CD4-positive, alpha-beta memory T cell (primary cell): ENCODE data around the gene CACNA2D2. TPM values are rescaled to one million over a fixed set of nuclear protein-coding genes. Genes with fewer than 3 reads are reported as not detected.
A peak's percentile ranks its signal among the peaks of the same experiment; 100 is the strongest.

ENCODE experiments used
- CTCF ChIA-PET: fragments of 350-600 bp; sonication (Branson Sonifier 250); formaldehyde crosslinking; loops from one replicate; lab custom pipeline; 2021; ENCODE audit warnings: inconsistent platforms; ENCODE audit not compliant: partially characterized antibody; lab: Charles Lee
- POLR2A ChIA-PET: fragments of 350-600 bp; sonication (Branson Sonifier 250); formaldehyde crosslinking; loops from one replicate; lab custom pipeline; 2021; ENCODE audit not compliant: partially characterized antibody; lab: Charles Lee
- DNase-seq, 5 donors: peaks; one replicate each; pipeline versions ENCODE4 v3.0.0 to v3.0.0-alpha.2; 2020 to 2022; ENCODE audit warnings: mixed read lengths in 1 of 5
- H3K27ac ChIP-seq: one replicate; pipeline ENCODE4 v1.7.0; 2013; ENCODE audit warnings: low read depth, low read length
- H3K27me3 ChIP-seq: 2 replicates; pipeline ENCODE4 v1.7.0; 2013; ENCODE audit warnings: mild to moderate bottlenecking, low read length, moderate library complexity; ENCODE audit not compliant: insufficient read depth
- H3K36me3 ChIP-seq: 2 replicates; pipeline ENCODE4 v1.7.0; 2013; ENCODE audit warnings: mild to moderate bottlenecking, low read length, moderate library complexity; ENCODE audit not compliant: insufficient read depth
- H3K4me1 ChIP-seq: 2 replicates; pipeline ENCODE4 v1.7.0; 2013; ENCODE audit warnings: mild to moderate bottlenecking, low read length, moderate library complexity; ENCODE audit not compliant: insufficient read depth
- H3K4me3 ChIP-seq, 2 donors: one replicate each; pipeline ENCODE4 v1.7.0; 2013; ENCODE audit warnings: low read length in 2 of 2, mild to moderate bottlenecking in 1 of 2
- H3K9me3 ChIP-seq, 2 donors: one replicate each; pipeline ENCODE4 v1.7.0; 2013; ENCODE audit warnings: low read length in 2 of 2, control low read depth in 1 of 2; ENCODE audit not compliant: control insufficient read depth in 1 of 2
- H3K27ac Mint-ChIP-seq, 7 donors: one replicate each; pipeline ENCODE4 v1.8.0; 2020 to 2021; ENCODE audit warnings: mixed read lengths in 7 of 7, mild to moderate bottlenecking in 6 of 7, inconsistent platforms in 3 of 7, moderate library complexity in 3 of 7
- H3K27me3 Mint-ChIP-seq, 2 donors: one replicate each; pipeline ENCODE4 v1.8.0; 2020 to 2021; ENCODE audit warnings: mixed read lengths in 2 of 2
- H3K36me3 Mint-ChIP-seq, 2 donors: one replicate each; pipeline ENCODE4 v1.8.0; 2020 to 2021; ENCODE audit warnings: mixed read lengths in 2 of 2, inconsistent platforms in 1 of 2, mild to moderate bottlenecking in 1 of 2
- H3K4me1 Mint-ChIP-seq, 4 donors: one replicate each; pipeline ENCODE4 v1.8.0; 2020 to 2021; ENCODE audit warnings: mixed read lengths in 4 of 4, mild to moderate bottlenecking in 1 of 4
- H3K4me3 Mint-ChIP-seq, 8 donors: one replicate each; pipeline ENCODE4 v1.8.0; 2020 to 2021; ENCODE audit warnings: mixed read lengths in 8 of 8, mild to moderate bottlenecking in 7 of 8, moderate library complexity in 6 of 8, inconsistent platforms in 3 of 8
- H3K9me3 Mint-ChIP-seq, 8 donors: one replicate each; pipeline ENCODE4 v1.8.0; 2020 to 2021; ENCODE audit warnings: mixed read lengths in 8 of 8, mild to moderate bottlenecking in 5 of 8, inconsistent platforms in 3 of 8, moderate library complexity in 1 of 8
- intact Hi-C: fragments of 100-400 bp; cut with micrococcal nuclease; formaldehyde crosslinking; loops from one replicate; pipeline ENCODE4 v1.15.1; 2023
- polyA plus RNA-seq, 2 donors: library from polyadenylated mRNA; unstranded; fragments of 300-500 nt; fragmentation: Illumina TruSeq; gene quantifications; one replicate each; pipeline ENCODE4 v1.2.3, GENCODE V29; 2021
- total RNA-seq, 2 experiments: library from RNA; stranded (reverse); gene quantifications; one replicate each; pipeline ENCODE4 v1.2.3, GENCODE V29; 2021

The CACNA2D2 gene
- total and polyA plus RNA-seq, 4 experiments from 2014 or later: 0.24 to 1.9 (median 1.7) TPM; not detected in 1

DNA sequence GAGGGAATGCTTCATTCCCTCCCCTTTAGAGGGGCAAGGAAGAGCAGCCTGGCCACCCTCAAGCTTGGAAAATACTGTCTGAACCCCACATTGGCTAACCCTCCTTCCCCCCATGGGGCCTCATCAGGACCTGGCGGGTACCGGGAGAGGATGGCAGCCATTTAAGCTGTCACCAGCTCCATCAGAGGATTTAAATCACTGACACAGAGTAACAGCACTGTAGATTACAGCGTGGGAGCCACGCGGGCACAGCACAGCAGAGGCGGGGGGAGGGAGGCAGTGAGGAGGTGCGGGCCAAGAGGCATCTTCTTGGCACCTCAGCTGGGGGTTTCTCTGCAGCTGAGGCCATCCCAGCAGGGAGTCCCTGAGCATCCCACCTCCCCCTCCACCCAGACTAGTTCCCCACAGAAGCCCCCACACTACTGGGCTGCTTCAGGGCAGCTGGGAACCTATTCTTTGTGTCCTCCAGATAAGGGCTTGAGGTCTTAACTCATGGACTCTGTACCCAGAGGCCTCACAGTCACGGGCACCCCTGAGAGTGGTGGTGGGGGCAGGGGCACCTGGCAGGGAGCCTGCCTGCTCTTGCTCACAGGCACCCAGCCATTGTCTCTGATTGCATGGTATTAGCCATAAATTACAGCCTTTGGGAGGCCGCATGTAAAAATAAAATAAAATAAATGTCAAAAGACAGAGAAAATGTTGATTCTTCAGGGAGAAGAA lies 21.9 kb upstream of the CACNA2D2 start:
- Mint-ChIP-seq H3K36me3 (no peaks in the 10 kb centered on the region), H3K27ac (no peak overlapping the region), H3K4me3 (no peak overlapping the region), H3K4me1 (no peaks in the 10 kb centered on the region), H3K9me3 (no peaks in the 10 kb centered on the region), H3K27me3 (peaks cover 5 to 15% of the 10 kb centered on the region in 2 donors)
- POLR2A ChIA-PET: no interaction called here
- Histone ChIP-seq H3K9me3 (no peaks in the 10 kb centered on the region), H3K36me3 (no peaks in the 10 kb centered on the region), H3K4me3 (no peak overlapping the region), H3K27ac (no peak overlapping the region), H3K27me3 (no peaks in the 10 kb centered on the region), H3K4me1 (no peaks in the 10 kb centered on the region)
- CTCF ChIA-PET: interaction anchor here (2.2 kb wide), 1 partner anchor 17 kb away, joined by 12 read pairs; no protein-coding TSS in a partner anchor
- peak in 1 of 5 donors; percentile 13 for DNase-seq
- intact Hi-C loops: no loop called here

DNA sequence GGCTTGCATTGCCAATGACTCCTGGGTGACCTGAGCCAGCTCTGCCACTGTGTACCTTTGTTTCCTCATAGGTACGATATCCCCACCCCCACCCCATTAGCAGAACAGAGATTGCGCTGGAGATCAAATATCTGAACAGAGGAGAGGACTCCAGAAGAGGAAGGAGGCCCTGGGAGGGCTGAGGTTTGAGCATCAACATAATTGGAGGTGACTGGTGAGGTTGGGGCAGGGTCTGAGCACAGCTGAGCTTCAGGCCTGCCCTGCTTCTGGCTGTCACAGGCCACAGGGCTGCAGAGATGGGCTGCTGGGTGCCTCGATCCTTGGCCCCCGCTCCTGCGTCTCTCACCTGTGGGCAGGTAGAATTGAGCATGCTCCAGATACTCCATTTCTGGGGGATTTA lies 21.3 kb upstream of the CACNA2D2 start:
- POLR2A ChIA-PET: no interaction called here
- CTCF ChIA-PET: interaction anchor here (2.2 to 3.9 kb wide), 2 partner anchors 18 to 90 kb away, joined by 12 to 25 read pairs; no protein-coding TSS in a partner anchor
- Histone ChIP-seq H3K27ac (no peak overlapping the region), H3K27me3 (no peaks in the 10 kb centered on the region), H3K9me3 (no peaks in the 10 kb centered on the region), H3K36me3 (no peaks in the 10 kb centered on the region), H3K4me1 (no peaks in the 10 kb centered on the region), H3K4me3 (no peak overlapping the region)
- DNase-seq: no peak
- Mint-ChIP-seq H3K27me3 (peaks cover 4 to 14% of the 10 kb centered on the region in 2 donors), H3K4me1 (peaks cover 0 to under 1% (median 0%) of the 10 kb centered on the region in 4 donors), H3K27ac (no peak overlapping the region), H3K36me3 (no peaks in the 10 kb centered on the region), H3K4me3 (no peak overlapping the region), H3K9me3 (no peaks in the 10 kb centered on the region)
- intact Hi-C loops: no loop called here

DNA sequence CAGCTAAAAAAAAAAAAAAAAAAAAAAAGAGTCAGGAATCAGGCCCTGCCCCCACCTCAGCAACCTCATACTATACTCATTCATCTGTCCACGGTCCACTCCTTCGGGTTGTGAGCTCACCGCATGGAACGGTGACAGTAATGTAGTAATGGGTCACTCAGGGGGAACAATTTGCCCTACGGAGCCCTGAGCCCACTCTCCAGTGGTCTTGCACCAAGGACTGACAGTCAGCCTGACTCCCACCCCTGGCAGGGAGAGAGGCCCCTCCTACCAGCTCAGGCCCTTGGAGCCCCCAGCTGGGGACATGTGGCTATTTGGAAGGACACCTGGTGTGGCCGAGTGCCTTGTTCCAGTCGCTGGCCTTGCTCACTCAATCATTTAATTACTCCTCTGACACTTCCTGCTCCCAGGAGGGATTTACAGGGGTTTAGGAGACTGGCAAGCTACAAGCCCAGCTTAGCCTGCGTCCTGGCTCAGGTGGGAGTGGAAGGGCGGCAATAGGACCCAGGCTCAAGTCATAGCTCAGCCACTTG lies 19.9 kb upstream of the CACNA2D2 start:
- no peaks in the 10 kb centered on the region for H3K9me3 Mint-ChIP-seq
- CTCF ChIA-PET: interaction anchor here (0.7 to 3.9 kb wide), 7 partner anchors 12 to 91 kb away, joined by 3 to 25 read pairs (median 5); no protein-coding TSS in a partner anchor
- H3K27me3 ChIP-seq: no peaks in the 10 kb centered on the region
- no peak overlapping the region for H3K27ac ChIP-seq
- H3K4me3 Mint-ChIP-seq: no peak overlapping the region
- no peak for DNase-seq
- H3K36me3 ChIP-seq: no peaks in the 10 kb centered on the region
- no peak overlapping the region for H3K27ac Mint-ChIP-seq
- H3K4me3 ChIP-seq: no peak overlapping the region
- H3K9me3 ChIP-seq: no peaks in the 10 kb centered on the region
- no peaks in the 10 kb centered on the region for H3K4me1 ChIP-seq
- peaks cover 0 to 9% of the 10 kb centered on the region in 2 donors for H3K27me3 Mint-ChIP-seq
- H3K36me3 Mint-ChIP-seq: no peaks in the 10 kb centered on the region
- POLR2A ChIA-PET: interaction anchor here (0.6 to 1.8 kb wide), 2 partner anchors 14 to 24 kb away, joined by 3 to 4 read pairs; no protein-coding TSS in a partner anchor
- peaks cover 3 to 10% (median 4%) of the 10 kb centered on the region in 4 donors for H3K4me1 Mint-ChIP-seq
- intact Hi-C loops: no loop called here

DNA sequence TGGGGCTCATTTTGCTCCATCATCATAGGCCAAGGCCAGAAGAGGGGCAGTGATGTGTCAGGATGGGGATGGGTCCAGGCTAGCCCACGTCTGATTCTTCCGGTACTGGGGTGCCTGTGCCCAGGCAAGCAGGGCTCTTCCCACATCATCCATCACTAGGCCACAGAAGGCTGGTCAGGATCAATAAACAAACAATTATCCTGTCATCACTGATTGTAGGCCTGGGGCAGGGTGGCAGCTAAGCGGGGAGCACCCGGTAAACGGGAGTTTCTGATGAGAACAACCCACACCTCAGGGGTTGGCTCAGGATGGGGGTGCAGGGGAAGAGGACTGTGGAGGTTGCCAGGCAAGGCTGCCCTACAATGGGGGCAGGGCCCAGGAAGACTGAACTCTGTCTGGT lies 18.1 kb upstream of the CACNA2D2 start:
- H3K27ac Mint-ChIP-seq: no peak overlapping the region
- DNase-seq: peak in 1 of 5 donors; percentile 6
- H3K4me3 Mint-ChIP-seq: no peak overlapping the region
- Histone ChIP-seq H3K4me3 (no peak overlapping the region), H3K27me3 (no peaks in the 10 kb centered on the region), H3K27ac (no peak overlapping the region), H3K4me1 (no peaks in the 10 kb centered on the region), H3K9me3 (no peaks in the 10 kb centered on the region), H3K36me3 (no peaks in the 10 kb centered on the region)
- H3K36me3 Mint-ChIP-seq: no peaks in the 10 kb centered on the region
- no peaks in the 10 kb centered on the region for H3K9me3 Mint-ChIP-seq
- CTCF ChIA-PET: interaction anchor here (1.5 to 3.9 kb wide), 3 partner anchors 28 to 131 kb away, joined by 5 to 25 read pairs (median 6); no protein-coding TSS in a partner anchor
- peaks cover 0 to 5% of the 10 kb centered on the region in 2 donors for H3K27me3 Mint-ChIP-seq
- POLR2A ChIA-PET: no interaction called here
- intact Hi-C loops: no loop called here
- H3K4me1 Mint-ChIP-seq: peaks cover 3 to 10% (median 4%) of the 10 kb centered on the region in 4 donors

DNA sequence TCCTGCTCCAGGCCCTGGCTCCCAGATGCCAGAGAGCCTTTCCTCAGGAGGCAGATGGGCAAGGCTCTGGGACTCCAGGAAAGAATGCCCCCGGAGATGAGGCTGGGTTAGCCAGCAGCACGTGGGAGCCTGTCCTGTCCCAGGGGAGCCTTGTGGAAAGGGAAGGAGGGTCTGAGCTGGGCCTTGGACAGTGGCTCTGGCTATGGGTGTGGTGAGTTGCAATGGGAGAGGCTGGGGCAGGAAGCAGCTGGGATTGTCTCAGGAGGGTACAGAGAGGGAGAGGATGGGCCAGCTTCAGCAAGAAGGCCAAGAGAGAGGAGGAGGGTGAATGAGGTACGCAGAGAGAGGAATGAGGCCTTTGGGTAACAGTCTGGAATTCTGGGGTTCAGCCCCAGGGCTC lies 17.4 kb upstream of the CACNA2D2 start:
- Mint-ChIP-seq H3K4me1 (peaks cover 3 to 10% (median 5%) of the 10 kb centered on the region in 4 donors), H3K27me3 (peaks cover 0 to 5% of the 10 kb centered on the region in 2 donors), H3K27ac (peak overlapping the region in 1 of 7 donors; percentile 34), H3K9me3 (peaks cover 0 to 1% (median 0%) of the 10 kb centered on the region in 8 donors), H3K4me3 (no peak overlapping the region), H3K36me3 (no peaks in the 10 kb centered on the region)
- Histone ChIP-seq H3K36me3 (no peaks in the 10 kb centered on the region), H3K4me3 (no peak overlapping the region), H3K27me3 (no peaks in the 10 kb centered on the region), H3K4me1 (peaks cover 4% of the 10 kb centered on the region), H3K27ac (no peak overlapping the region), H3K9me3 (no peaks in the 10 kb centered on the region)
- ChIA-PET POLR2A (no interaction called here), CTCF (interaction anchor here (2.2 to 3.9 kb wide), 2 partner anchors 94 to 132 kb away, joined by 6 to 25 read pairs; no protein-coding TSS in a partner anchor)
- intact Hi-C loops: no loop called here
- DNase-seq: peak in 1 of 5 donors; percentile 9

DNA sequence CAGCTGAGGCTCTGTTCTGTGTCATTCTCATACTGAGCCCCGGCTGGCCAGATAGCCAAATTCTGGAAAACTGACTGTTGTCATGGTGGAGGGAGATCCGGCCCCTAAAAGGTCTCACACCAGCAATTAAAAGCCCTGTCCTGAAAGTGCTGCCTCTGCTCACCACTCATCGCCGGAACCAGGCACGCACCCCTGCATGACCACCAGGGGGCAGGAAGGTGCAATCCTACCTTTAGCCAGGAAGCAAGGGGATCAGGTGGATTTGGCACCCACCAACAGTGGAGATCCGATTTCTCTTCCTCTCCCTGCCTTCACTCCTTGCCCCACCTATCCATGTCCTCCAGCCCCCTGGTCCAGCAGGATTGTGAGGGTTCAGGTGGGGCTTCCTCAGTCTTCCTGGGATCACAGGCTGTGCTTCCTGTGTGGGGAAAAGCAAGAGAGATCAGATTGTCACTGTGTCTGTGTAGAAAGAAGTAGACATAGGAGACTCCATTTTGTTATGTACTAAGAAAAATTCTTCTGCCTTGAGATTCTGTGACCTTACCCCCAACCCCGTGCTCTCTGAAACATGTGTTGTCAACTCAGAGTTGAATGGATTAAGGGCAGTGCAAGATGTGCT lies 16.1 kb upstream of the CACNA2D2 start:
- no peak overlapping the region for H3K4me3 Mint-ChIP-seq
- Histone ChIP-seq H3K4me3 (no peak overlapping the region), H3K27me3 (no peaks in the 10 kb centered on the region), H3K27ac (no peak overlapping the region), H3K9me3 (no peaks in the 10 kb centered on the region), H3K4me1 (peaks cover 4% of the 10 kb centered on the region), H3K36me3 (no peaks in the 10 kb centered on the region)
- intact Hi-C loops: loop anchor here (1.0 kb wide), 1 partner anchor 95 kb away; no protein-coding TSS in a partner anchor
- H3K9me3 Mint-ChIP-seq: peaks cover 0 to 3% (median 0%) of the 10 kb centered on the region in 8 donors
- H3K4me1 Mint-ChIP-seq: peaks cover 3 to 10% (median 5%) of the 10 kb centered on the region in 4 donors
- POLR2A ChIA-PET: no interaction called here
- H3K27ac Mint-ChIP-seq: peak overlapping the region in 1 of 7 donors; percentile 17
- peaks cover 0 to 5% of the 10 kb centered on the region in 2 donors for H3K27me3 Mint-ChIP-seq
- DNase-seq: peak; percentile 58 to 68 (median 66)
- CTCF ChIA-PET: interaction anchor here (0.7 to 3.6 kb wide), 6 partner anchors 15 to 95 kb away, joined by 3 to 28 read pairs (median 4); no protein-coding TSS in a partner anchor
- H3K36me3 Mint-ChIP-seq: no peaks in the 10 kb centered on the region
